GM12864 (cell line): ENCODE results near the gene TMC1.
A peak's percentile ranks its signal among the peaks of the same experiment; 100 is the strongest.
"Not testable (repeated sequence)": the region's sequence is repeated elsewhere in the genome, so short reads cannot be mapped to it uniquely, and the experiment has no call there.

ENCODE experiments used
- DNase-seq: peaks from one replicate; pipeline ENCODE4 v3.0.0-alpha.2; 2011; ENCODE audit warnings: low read depth
- H3K4me3 ChIP-seq: 2 replicates; pipeline ENCODE4 v1.5.1; 2011; ENCODE audit warnings: mild to moderate bottlenecking, low read depth, low read length, control low read depth
- TF ChIP-seq, protein P1 (sequence below): IDR thresholded peaks from 2 replicates; pipeline ENCODE4 v1.5.1; 2011; ENCODE audit warnings: low read depth, mild to moderate bottlenecking, moderate library complexity, low read length, control low read depth, inconsistent platforms; ENCODE audit errors: missing control alignments

The TMC1 gene

GRCh38 chr9:72794946-72795345, 273.5 kb downstream of the TMC1 start:
- TF ChIP-seq, protein P1, sequence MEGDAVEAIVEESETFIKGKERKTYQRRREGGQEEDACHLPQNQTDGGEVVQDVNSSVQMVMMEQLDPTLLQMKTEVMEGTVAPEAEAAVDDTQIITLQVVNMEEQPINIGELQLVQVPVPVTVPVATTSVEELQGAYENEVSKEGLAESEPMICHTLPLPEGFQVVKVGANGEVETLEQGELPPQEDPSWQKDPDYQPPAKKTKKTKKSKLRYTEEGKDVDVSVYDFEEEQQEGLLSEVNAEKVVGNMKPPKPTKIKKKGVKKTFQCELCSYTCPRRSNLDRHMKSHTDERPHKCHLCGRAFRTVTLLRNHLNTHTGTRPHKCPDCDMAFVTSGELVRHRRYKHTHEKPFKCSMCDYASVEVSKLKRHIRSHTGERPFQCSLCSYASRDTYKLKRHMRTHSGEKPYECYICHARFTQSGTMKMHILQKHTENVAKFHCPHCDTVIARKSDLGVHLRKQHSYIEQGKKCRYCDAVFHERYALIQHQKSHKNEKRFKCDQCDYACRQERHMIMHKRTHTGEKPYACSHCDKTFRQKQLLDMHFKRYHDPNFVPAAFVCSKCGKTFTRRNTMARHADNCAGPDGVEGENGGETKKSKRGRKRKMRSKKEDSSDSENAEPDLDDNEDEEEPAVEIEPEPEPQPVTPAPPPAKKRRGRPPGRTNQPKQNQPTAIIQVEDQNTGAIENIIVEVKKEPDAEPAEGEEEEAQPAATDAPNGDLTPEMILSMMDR = no peak
- no peak for DNase-seq
- no peak overlapping the region for H3K4me3 ChIP-seq

- TF ChIP-seq, protein P1 = no peak
- no peak overlapping the region for H3K4me3 ChIP-seq
- DNase-seq = no peak
These were observed 279.1 kb downstream of the TMC1 start for GRCh38 chr9:72800328-72800994.

DNA sequence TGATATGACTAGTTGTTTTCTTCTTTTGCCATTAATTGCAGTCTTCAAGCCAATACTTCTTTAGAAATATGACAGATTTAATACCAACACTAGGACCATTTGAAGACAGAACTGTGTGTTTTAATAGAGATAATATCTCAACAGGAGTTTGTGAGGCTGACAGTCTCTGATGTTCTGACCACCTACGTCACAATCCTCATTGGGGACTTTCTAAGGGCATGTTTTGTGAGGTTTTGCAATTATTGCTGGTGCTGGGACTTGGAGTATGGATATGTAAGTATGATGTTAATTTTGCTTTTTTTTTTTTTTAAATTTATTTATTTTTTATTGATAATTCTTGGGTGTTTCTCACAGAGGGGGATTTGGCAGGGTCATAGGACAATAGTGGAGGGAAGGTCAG, 283.8 kb downstream of the TMC1 start:
- DNase-seq = no peak
- TF ChIP-seq, protein P1 = no peak
- H3K4me3 ChIP-seq = no peak overlapping the region

- DNase-seq, H3K4me3 ChIP-seq: not testable (repeated sequence)
These were observed 285.0 kb downstream of the TMC1 start for GRCh38 chr9:72806313-72806809.

DNA sequence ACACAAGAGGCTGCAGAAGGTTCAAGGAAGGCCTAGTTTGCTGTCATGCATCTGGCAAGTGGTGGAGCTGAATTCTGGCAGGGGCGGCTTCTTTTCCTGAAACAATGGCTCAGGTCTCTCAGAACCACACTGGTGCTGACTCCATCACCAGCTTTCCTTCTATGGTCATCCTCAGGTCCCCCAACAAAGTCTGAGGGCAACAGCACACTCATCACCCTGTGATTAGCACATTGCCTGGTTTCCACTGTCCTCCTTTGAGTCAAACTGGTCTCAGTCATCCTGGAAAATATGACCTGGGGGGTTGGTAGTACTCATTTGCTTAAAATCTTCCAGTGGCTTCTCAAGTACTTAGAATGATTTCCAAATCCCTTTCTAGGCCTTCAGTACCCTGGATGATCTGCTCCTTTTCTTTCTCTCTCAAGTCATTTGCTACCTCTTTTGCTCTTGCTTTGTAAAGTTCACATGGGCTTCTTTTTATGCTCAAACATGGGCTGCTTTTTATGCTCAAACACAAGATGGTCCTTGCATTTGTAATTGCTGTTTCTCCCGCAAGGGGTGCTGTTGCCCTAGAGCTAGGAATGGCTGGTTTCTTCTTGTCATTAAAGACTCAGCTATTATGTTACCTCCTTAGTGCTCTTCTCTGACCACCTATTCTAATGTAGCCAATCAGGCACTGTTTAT, 286.5 kb downstream of the TMC1 start:
- TF ChIP-seq, protein P1 = peak; percentile 63
- H3K4me3 ChIP-seq = no peak overlapping the region
- no peak for DNase-seq

GRCh38 chr9:72808446-72808768, 287.0 kb downstream of the TMC1 start:
- no peak for DNase-seq
- TF ChIP-seq, protein P1 = no peak
- H3K4me3 ChIP-seq = no peak overlapping the region

- DNase-seq = no peak
- TF ChIP-seq, protein P1 = no peak
- no peak overlapping the region for H3K4me3 ChIP-seq
These were observed 288.2 kb downstream of the TMC1 start for GRCh38 chr9:72809586-72809985.
